ENCODE data around the gene LIG4. TPM values are rescaled to one million over a fixed set of nuclear protein-coding genes. Genes with fewer than 3 reads are reported as not detected.

The LIG4 gene
- total RNA-seq, 1 donor from 2014 or later, result 15.5 TPM

DNA sequence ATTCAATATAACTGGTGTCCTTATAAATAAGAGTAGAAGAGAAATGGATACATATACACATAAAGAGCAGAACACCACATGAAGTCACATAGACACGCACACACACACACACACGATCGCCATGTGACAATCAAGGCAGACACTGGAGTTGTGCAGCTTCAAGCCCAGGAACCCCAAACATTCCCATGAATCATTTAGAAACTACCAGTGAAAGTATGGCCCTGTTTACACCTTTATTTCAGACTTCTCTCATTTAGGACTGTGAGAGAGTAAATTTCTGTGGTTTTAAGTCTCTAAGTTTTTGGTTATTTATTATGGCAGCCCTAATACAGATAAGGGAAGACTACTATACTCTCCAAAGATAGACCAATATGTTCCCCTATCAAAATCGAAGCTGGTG, 33.8 kb upstream of the LIG4 start:
- DNase-seq (ENCODE audit: low read depth) (no peak), FAIRE-seq (no peak)
- no peaks in the 10 kb centered on the region for H3K4me1 Mint-ChIP-seq (ENCODE audit: low read depth, unreplicated experiment)
- H3K27me3 ChIP-seq (ENCODE audit: insufficient read depth, low read length), result no peaks in the 10 kb centered on the region
- H3K4me2 ChIP-seq (ENCODE audit: low read length), result no peak overlapping the region
- H3K27me3 Mint-ChIP-seq (ENCODE audit: low read depth, unreplicated experiment), result no peaks in the 10 kb centered on the region
- H4K20me1 ChIP-seq (ENCODE audit: insufficient read depth, low read length), result no peaks in the 10 kb centered on the region
- no peaks in the 10 kb centered on the region for H3K36me3 Mint-ChIP-seq (ENCODE audit: low read depth, unreplicated experiment)
- no peaks in the 10 kb centered on the region for H3K36me3 ChIP-seq (ENCODE audit: insufficient read depth, low read length)
- H2AFZ ChIP-seq (ENCODE audit: low read depth, low read length), result no peak overlapping the region
- no peak overlapping the region for H3K27ac ChIP-seq (ENCODE audit: low read depth, low read length)
- H3K27ac Mint-ChIP-seq (ENCODE audit: unreplicated experiment), result no peak overlapping the region
- no peaks in the 10 kb centered on the region for H3K4me1 ChIP-seq (ENCODE audit: insufficient read depth, low read length)
- no peaks in the 10 kb centered on the region for H3K9me3 ChIP-seq (ENCODE audit: insufficient read depth, low read depth, low read length)
- H3K9me3 Mint-ChIP-seq (ENCODE audit: unreplicated experiment), result no peaks in the 10 kb centered on the region
- TF ChIP-seq EZH2 (IDR thresholded peaks at IDR 0.05; ENCODE audit: insufficient read depth, low read length), result no peak
- TF ChIP-seq, protein P1, sequence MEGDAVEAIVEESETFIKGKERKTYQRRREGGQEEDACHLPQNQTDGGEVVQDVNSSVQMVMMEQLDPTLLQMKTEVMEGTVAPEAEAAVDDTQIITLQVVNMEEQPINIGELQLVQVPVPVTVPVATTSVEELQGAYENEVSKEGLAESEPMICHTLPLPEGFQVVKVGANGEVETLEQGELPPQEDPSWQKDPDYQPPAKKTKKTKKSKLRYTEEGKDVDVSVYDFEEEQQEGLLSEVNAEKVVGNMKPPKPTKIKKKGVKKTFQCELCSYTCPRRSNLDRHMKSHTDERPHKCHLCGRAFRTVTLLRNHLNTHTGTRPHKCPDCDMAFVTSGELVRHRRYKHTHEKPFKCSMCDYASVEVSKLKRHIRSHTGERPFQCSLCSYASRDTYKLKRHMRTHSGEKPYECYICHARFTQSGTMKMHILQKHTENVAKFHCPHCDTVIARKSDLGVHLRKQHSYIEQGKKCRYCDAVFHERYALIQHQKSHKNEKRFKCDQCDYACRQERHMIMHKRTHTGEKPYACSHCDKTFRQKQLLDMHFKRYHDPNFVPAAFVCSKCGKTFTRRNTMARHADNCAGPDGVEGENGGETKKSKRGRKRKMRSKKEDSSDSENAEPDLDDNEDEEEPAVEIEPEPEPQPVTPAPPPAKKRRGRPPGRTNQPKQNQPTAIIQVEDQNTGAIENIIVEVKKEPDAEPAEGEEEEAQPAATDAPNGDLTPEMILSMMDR (IDR thresholded peaks at IDR 0.05; ENCODE audit: insufficient read depth, low read depth, low read length), result no peak
- H3K4me3 Mint-ChIP-seq (ENCODE audit: unreplicated experiment), result no peak overlapping the region
- no peak overlapping the region for H3K4me3 ChIP-seq (ENCODE audit: insufficient read depth, low read depth, low read length)
- no peak overlapping the region for H3K9ac ChIP-seq (ENCODE audit: low read length)
- no peaks in the 10 kb centered on the region for H3K79me2 ChIP-seq (ENCODE audit: insufficient read depth, low read length)

DNA sequence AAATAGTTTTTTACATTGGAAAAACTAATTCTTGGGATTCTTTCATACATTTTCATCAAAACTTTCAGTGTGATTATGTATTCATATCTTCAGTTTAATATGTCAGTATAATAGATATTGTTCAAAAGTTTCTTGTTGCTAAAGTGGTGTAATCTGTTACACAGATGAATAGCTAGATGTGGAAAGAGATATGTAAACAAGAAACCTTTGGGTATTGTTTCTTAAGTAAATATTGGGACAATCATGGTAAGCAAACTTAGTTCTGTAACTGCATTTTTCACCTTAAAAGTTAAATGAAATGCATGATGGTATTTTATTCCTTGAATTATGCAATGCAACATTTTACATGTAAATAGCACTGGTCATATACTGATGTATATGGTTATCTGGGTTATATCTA, 15.0 kb upstream of the LIG4 start:
- Mint-ChIP-seq H3K4me3 (ENCODE audit: unreplicated experiment) (no peak overlapping the region), H3K36me3 (ENCODE audit: low read depth, unreplicated experiment) (no peaks in the 10 kb centered on the region), H3K9me3 (ENCODE audit: unreplicated experiment) (no peaks in the 10 kb centered on the region), H3K27ac (ENCODE audit: unreplicated experiment) (no peak overlapping the region), H3K4me1 (ENCODE audit: low read depth, unreplicated experiment) (peaks cover 13% of the 10 kb centered on the region), H3K27me3 (ENCODE audit: low read depth, unreplicated experiment) (no peaks in the 10 kb centered on the region)
- no peak overlapping the region for H3K9ac ChIP-seq (ENCODE audit: low read length)
- H2AFZ ChIP-seq (ENCODE audit: low read depth, low read length), result no peak overlapping the region
- H3K36me3 ChIP-seq (ENCODE audit: insufficient read depth, low read length), result no peaks in the 10 kb centered on the region
- DNase-seq (ENCODE audit: low read depth) (no peak), FAIRE-seq (no peak)
- H3K79me2 ChIP-seq (ENCODE audit: insufficient read depth, low read length), result peaks cover 54% of the 10 kb centered on the region
- H3K27me3 ChIP-seq (ENCODE audit: insufficient read depth, low read length), result no peaks in the 10 kb centered on the region
- TF ChIP-seq, protein P1 (IDR thresholded peaks at IDR 0.05; ENCODE audit: insufficient read depth, low read depth, low read length), result no peak
- no peaks in the 10 kb centered on the region for H3K9me3 ChIP-seq (ENCODE audit: insufficient read depth, low read depth, low read length)
- H3K4me1 ChIP-seq (ENCODE audit: insufficient read depth, low read length), result no peaks in the 10 kb centered on the region
- H4K20me1 ChIP-seq (ENCODE audit: insufficient read depth, low read length), result peaks cover 40% of the 10 kb centered on the region
- no peak overlapping the region for H3K4me2 ChIP-seq (ENCODE audit: low read length)
- no peak overlapping the region for H3K4me3 ChIP-seq (ENCODE audit: insufficient read depth, low read depth, low read length)
- H3K27ac ChIP-seq (ENCODE audit: low read depth, low read length), result no peak overlapping the region

DNA sequence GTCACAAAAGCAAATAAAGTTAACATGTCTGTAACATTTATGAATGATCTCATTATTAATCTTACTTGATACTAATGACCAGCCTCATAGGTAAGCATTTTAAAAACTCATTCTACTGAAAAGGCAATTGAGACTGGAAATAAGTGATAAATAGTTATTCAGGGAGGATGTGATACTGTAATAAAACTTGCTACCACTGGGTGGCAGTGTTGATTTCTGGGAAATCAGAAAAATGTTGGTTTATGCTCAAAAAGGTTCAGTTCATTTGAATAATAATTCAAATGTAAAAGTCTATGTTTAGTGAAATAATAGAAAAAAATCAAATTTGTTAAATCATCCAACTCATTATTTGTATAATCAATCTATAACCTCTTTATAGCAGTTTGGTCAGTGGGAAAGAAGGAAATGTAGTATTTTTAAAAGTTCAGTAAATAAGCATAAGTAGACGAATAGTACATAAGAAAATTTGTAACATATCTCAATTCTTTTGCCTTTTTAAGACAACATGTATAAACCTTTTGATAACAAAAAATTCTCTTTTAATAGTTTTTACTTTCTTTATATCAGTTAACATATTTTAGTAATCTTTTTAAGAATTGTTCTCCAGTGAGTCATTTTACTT, 12.4 kb upstream of the LIG4 start:
- Mint-ChIP-seq H3K27ac (ENCODE audit: unreplicated experiment) (no peak overlapping the region), H3K4me3 (ENCODE audit: unreplicated experiment) (no peak overlapping the region), H3K9me3 (ENCODE audit: unreplicated experiment) (no peaks in the 10 kb centered on the region), H3K4me1 (ENCODE audit: low read depth, unreplicated experiment) (peaks cover 17% of the 10 kb centered on the region), H3K27me3 (ENCODE audit: low read depth, unreplicated experiment) (no peaks in the 10 kb centered on the region), H3K36me3 (ENCODE audit: low read depth, unreplicated experiment) (no peaks in the 10 kb centered on the region)
- H3K27me3 ChIP-seq (ENCODE audit: insufficient read depth, low read length), result no peaks in the 10 kb centered on the region
- no peak overlapping the region for H2AFZ ChIP-seq (ENCODE audit: low read depth, low read length)
- H4K20me1 ChIP-seq (ENCODE audit: insufficient read depth, low read length), result peaks cover 64% of the 10 kb centered on the region
- H3K9me3 ChIP-seq (ENCODE audit: insufficient read depth, low read depth, low read length), result no peaks in the 10 kb centered on the region
- no peak overlapping the region for H3K4me2 ChIP-seq (ENCODE audit: low read length)
- FAIRE-seq (no peak), DNase-seq (ENCODE audit: low read depth) (no peak)
- H3K4me3 ChIP-seq (ENCODE audit: insufficient read depth, low read depth, low read length), result no peak overlapping the region
- H3K36me3 ChIP-seq (ENCODE audit: insufficient read depth, low read length), result no peaks in the 10 kb centered on the region
- H3K27ac ChIP-seq (ENCODE audit: low read depth, low read length), result no peak overlapping the region
- no peak for TF ChIP-seq EZH2 (IDR thresholded peaks at IDR 0.05; ENCODE audit: insufficient read depth, low read length)
- TF ChIP-seq, protein P1 (IDR thresholded peaks at IDR 0.05; ENCODE audit: insufficient read depth, low read depth, low read length), result peak; percentile 65
- no peaks in the 10 kb centered on the region for H3K4me1 ChIP-seq (ENCODE audit: insufficient read depth, low read length)
- H3K9ac ChIP-seq (ENCODE audit: low read length), result no peak overlapping the region
- peaks cover 79% of the 10 kb centered on the region for H3K79me2 ChIP-seq (ENCODE audit: insufficient read depth, low read length)

Measured in astrocyte (in vitro differentiated cells and primary cell).